Measurements from ENCODE around the gene FAM20B.

FAM20B gene

DNA sequence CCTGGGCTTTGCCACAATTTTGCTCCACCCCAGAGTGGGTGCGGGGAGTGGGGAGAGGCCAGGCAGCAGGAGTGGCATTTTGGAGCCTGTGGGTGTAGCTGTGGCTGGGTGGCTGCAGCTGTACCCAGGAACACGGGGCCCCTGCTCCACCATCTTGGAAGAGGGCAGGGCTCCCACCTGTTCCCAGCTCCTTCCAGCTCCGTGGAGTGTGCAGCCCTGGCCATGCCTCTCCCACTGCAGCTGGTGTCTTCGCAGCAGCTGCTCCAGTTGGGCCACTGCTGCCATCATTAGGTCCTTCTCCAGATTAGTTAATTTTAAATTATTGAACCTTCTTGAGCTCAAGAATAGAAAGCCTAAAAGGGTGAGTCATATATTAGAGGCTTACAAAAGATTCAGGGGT lies 17.6 kb downstream of the FAM20B start:
- TF ChIP-seq, protein P1, sequence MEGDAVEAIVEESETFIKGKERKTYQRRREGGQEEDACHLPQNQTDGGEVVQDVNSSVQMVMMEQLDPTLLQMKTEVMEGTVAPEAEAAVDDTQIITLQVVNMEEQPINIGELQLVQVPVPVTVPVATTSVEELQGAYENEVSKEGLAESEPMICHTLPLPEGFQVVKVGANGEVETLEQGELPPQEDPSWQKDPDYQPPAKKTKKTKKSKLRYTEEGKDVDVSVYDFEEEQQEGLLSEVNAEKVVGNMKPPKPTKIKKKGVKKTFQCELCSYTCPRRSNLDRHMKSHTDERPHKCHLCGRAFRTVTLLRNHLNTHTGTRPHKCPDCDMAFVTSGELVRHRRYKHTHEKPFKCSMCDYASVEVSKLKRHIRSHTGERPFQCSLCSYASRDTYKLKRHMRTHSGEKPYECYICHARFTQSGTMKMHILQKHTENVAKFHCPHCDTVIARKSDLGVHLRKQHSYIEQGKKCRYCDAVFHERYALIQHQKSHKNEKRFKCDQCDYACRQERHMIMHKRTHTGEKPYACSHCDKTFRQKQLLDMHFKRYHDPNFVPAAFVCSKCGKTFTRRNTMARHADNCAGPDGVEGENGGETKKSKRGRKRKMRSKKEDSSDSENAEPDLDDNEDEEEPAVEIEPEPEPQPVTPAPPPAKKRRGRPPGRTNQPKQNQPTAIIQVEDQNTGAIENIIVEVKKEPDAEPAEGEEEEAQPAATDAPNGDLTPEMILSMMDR (IDR thresholded peaks at IDR 0.05), result no peak
- TF ChIP-seq ZFX (IDR thresholded peaks at IDR 0.05; ENCODE audit: borderline replicate concordance), result no peak
- H3K27ac ChIP-seq, result no peak overlapping the region

DNA sequence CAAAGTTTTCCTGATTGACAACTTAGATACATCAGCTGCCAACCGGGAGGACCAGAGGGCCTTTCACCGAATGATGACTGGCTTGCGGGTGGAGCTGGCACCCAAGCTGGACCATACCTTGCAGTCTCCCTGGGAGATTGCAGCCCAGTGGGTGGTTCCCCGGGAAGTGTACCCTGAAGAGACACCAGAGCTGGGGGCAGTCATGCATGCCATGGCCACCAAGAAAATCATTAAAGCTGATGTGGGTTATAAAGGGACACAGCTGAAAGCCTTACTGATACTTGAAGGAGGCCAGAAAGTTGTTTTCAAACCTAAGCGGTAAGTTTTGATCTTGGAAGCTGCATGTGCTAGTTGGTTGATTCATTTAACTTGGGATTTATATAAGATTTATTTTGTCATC lies 18.2 kb downstream of the FAM20B start:
- no peak overlapping the region for H3K27ac ChIP-seq
- TF ChIP-seq ZFX (IDR thresholded peaks at IDR 0.05; ENCODE audit: borderline replicate concordance), result no peak
- TF ChIP-seq, protein P1 (IDR thresholded peaks at IDR 0.05), result no peak

DNA sequence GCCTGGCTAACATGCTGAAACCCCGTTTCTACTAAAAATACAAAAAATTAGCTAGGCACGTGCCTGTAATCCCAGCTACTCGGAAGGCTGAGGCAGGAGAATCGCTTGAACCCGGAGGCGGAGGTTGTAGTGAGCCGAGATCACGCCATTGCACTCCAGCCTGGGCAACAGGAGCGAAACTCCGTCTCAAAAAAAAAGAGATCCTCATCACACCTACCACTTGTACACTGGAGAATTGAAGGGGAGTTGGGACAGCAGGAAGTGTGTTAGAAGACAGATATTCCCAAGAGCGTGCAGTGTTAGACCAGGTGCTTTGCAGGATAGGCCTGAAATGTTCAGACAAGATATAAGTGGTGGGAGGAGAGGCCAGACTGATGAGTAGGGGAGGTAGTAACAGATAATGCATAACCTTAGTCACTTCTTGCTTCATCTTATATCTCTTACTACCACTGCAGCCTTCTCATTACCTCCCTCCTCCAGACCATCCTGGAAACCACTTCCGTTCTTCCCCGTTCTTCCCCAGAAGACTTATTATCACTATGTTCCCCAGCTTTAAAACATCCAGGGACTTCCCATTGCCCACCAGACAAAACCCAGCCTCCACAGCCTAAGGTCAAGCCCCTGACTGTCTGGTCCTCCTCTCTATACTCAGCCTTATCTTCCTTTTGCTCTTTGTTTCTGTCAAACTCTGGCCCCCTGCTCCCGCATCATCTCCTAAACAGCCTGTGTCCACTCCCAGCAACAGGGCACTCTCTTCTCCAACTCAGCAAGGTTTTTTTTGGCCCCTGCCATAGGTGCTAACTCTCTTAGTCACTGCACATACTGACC lies 21.3 kb downstream of the FAM20B start:
- H3K27ac ChIP-seq, result no peak overlapping the region

DNA sequence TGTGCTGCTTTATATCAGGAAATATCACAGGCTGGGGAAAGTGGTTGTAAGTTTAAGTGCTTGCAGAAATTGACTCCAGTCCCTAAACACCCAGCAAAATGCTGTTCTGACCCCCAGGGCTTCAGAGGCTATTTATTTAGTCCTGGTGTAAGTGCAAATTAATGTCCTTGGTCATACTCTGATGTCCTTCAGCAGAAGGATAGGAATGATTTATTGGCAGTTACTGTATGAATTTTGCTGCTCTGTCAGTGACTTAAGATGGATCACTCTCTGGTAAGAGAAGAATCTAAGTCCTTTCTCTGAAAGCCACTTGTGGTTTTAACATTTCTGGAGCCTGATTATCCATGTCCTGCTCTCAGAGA lies 21.9 kb downstream of the FAM20B start:
- TF ChIP-seq ZFX (IDR thresholded peaks at IDR 0.05; ENCODE audit: borderline replicate concordance), result no peak
- TF ChIP-seq, protein P1 (IDR thresholded peaks at IDR 0.05), result no peak
- no peak overlapping the region for H3K27ac ChIP-seq

More for the DNA sequence above, 21.3 kb downstream of the FAM20B start:
- no peak for TF ChIP-seq ZFX (IDR thresholded peaks at IDR 0.05; ENCODE audit: borderline replicate concordance)
- TF ChIP-seq, protein P1 (IDR thresholded peaks at IDR 0.05), result no peak

DNA sequence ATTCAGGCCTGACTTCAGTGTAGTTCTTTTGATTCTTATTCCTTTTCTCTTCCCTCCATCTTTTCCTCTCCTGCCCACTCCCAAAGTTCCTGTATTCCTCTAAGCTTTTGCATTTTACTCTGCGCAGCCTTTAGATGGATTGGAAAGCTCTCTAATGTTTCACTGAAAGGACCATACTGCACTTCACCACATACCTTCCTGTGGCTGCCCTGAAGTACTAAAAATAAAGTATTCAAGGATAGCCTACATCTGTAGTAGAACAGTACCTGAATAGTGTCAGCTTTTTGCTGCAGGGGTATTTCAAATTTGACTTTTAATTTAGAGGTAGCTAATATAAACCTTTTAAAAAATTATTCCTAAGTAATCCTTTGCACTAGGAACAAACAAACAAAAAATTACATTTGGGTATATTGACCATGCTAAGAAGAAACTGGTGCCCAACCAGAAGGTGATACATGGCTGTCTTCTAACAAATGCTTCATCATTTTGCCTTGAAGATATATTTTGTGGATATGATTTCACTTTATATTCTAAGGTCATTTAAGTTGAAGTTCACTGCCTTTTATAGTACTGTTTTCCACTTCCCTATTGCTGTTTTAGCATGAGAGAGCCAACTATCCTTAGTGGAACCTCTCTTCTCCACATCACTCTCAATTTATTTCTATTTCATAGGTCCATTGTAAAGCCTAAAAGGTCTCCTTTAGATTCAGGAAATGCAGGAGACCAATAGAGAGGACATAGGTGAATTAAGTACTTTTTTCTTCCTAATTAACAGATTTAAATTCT lies 22.8 kb downstream of the FAM20B start:
- H3K27ac ChIP-seq, result no peak overlapping the region
- TF ChIP-seq, protein P1 (IDR thresholded peaks at IDR 0.05), result no peak
- TF ChIP-seq ZFX (IDR thresholded peaks at IDR 0.05; ENCODE audit: borderline replicate concordance), result no peak

DNA sequence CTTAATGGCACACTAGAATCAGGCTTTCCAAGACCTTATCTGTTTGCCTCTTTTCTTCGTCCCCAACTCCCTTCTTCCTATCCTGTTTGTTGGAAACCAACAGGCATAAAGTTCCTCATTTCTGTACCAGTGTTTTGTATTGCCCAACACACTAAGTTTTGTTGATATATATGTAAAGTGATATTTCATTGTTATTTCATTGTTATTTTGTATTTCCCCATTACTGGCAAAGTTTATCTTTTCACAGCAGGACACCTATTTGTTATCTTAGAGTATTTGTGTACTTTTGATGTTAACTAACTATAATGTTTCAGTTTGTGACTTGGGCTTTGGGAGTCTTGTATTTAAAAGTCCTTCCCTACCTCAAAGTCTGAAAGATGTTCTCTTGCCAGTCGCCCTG lies 27.1 kb downstream of the FAM20B start:
- no peak for TF ChIP-seq ZFX (IDR thresholded peaks at IDR 0.05; ENCODE audit: borderline replicate concordance)
- TF ChIP-seq, protein P1 (IDR thresholded peaks at IDR 0.05), result no peak

DNA sequence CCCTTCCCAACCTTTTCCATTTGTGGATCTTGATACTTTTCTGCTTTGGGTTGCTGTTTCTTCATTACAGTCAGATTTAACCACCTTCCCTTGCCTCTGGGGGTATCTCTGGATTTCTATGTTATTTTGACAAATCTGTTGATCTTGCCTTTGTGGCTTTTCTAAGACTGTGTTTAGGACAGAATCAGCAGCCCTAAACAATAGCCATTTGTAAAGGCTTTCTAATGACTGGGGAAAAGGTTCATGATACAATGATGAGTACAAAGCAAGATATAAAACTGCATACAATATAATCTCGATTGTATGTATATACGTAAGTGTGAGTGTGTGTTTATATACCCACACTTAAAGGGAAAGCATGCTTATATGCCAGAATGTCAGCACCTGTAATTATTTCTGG lies 27.8 kb downstream of the FAM20B start:
- no peak overlapping the region for H3K27ac ChIP-seq
- TF ChIP-seq ZFX (IDR thresholded peaks at IDR 0.05; ENCODE audit: borderline replicate concordance), result no peak
- TF ChIP-seq, protein P1 (IDR thresholded peaks at IDR 0.05), result no peak

More for the DNA sequence above, 27.1 kb downstream of the FAM20B start:
- no peak overlapping the region for H3K27ac ChIP-seq
